CD4-positive, CD25-positive, alpha-beta regulatory T cell (primary cell): ENCODE measurements around the gene GAPT. TPM values are rescaled to one million over a fixed set of nuclear protein-coding genes. Genes with fewer than 3 reads are reported as not detected.

Source experiments
- ATAC-seq, 2 donors: fragments of 150-1000 bp; cut with Tn5 transposase; one replicate each; pipeline ENCODE4 v1.10.0; 2021; ENCODE audit warnings: low read depth in 2 of 2, moderate number of reproducible peaks in 2 of 2, moderate library complexity in 1 of 2
- DNase-seq, 3 donors: peaks; one replicate each; pipeline versions ENCODE4 v3.0.0 to v3.0.0-alpha.2; 2012 to 2022; ENCODE audit warnings: mixed read lengths in 1 of 3
- H3K27ac ChIP-seq: one replicate; pipeline ENCODE4 v1.7.0; 2013; ENCODE audit warnings: mild to moderate bottlenecking, low read length; ENCODE audit not compliant: insufficient read depth, poor library complexity, severe bottlenecking
- H3K27me3 ChIP-seq: one replicate; pipeline ENCODE4 v1.7.0; 2013; ENCODE audit warnings: low read length; ENCODE audit not compliant: control insufficient read depth, insufficient read depth
- H3K36me3 ChIP-seq: one replicate; pipeline ENCODE4 v1.7.0; 2013; ENCODE audit warnings: mild to moderate bottlenecking, low read length, moderate library complexity; ENCODE audit not compliant: control insufficient read depth, insufficient read depth
- H3K4me1 ChIP-seq: 2 replicates; pipeline ENCODE4 v1.7.0; 2013; ENCODE audit warnings: mild to moderate bottlenecking, low read length; ENCODE audit not compliant: insufficient read depth, control insufficient read depth, poor library complexity, severe bottlenecking
- H3K4me3 ChIP-seq: one replicate; pipeline ENCODE4 v1.7.0; 2013; ENCODE audit warnings: low read depth, mild to moderate bottlenecking, low read length, moderate library complexity
- H3K9me3 ChIP-seq, 2 experiments: 1 replicate in 1 of 2; 2 replicates in 1 of 2; pipeline ENCODE4 v1.7.0; 2013; ENCODE audit warnings: low read length in 2 of 2, mild to moderate bottlenecking in 1 of 2, moderate library complexity in 1 of 2; ENCODE audit not compliant: control insufficient read depth in 2 of 2
- H3K27ac Mint-ChIP-seq, 3 donors: one replicate each; pipeline ENCODE4 v1.8.0; 2020 to 2022; ENCODE audit warnings: mild to moderate bottlenecking in 3 of 3, mixed read lengths in 3 of 3, moderate library complexity in 2 of 3
- H3K27me3 Mint-ChIP-seq: one replicate; pipeline ENCODE4 v1.8.0; 2022; ENCODE audit warnings: mild to moderate bottlenecking, mixed read lengths
- H3K36me3 Mint-ChIP-seq: one replicate; pipeline ENCODE4 v1.8.0; 2020; ENCODE audit warnings: mixed read lengths
- H3K4me1 Mint-ChIP-seq, 4 donors: one replicate each; pipeline ENCODE4 v1.8.0; 2020 to 2022; ENCODE audit warnings: mixed read lengths in 4 of 4, mild to moderate bottlenecking in 1 of 4
- H3K4me3 Mint-ChIP-seq, 4 donors: one replicate each; pipeline ENCODE4 v1.8.0; 2020 to 2022; ENCODE audit warnings: mild to moderate bottlenecking in 4 of 4, mixed read lengths in 4 of 4, moderate library complexity in 3 of 4
- H3K9me3 Mint-ChIP-seq, 7 donors: one replicate each; pipeline ENCODE4 v1.8.0; 2020 to 2022; ENCODE audit warnings: mixed read lengths in 7 of 7, mild to moderate bottlenecking in 3 of 7, moderate library complexity in 2 of 7
- polyA plus RNA-seq, 4 donors: library from polyadenylated mRNA; unstranded; fragments of 300-500 nt; fragmentation: Illumina TruSeq; gene quantifications; one replicate each; pipeline ENCODE4 v1.2.3, GENCODE V29; 2021
- total RNA-seq: library from RNA; stranded (reverse); gene quantifications from one replicate; pipeline ENCODE4 v1.2.3, GENCODE V29; 2022

GAPT gene
- total and polyA plus RNA-seq, 5 donors from 2014 or later: 0.15 to 1.3 (median 0.69) TPM; not detected in 1

- ATAC-seq (no peak), DNase-seq (no peak)
- Mint-ChIP-seq H3K9me3 (peaks cover 0 to 4% (median 0%) of the 10 kb centered on the region in 7 donors), H3K27me3 (peaks cover 41% of the 10 kb centered on the region), H3K4me1 (peaks cover 0 to 17% (median 7%) of the 10 kb centered on the region in 4 donors), H3K4me3 (peak overlapping the region in 2 of 4 donors; percentile 84 to 87), H3K36me3 (no peaks in the 10 kb centered on the region), H3K27ac (no peak overlapping the region)
- Histone ChIP-seq H3K27ac (no peak overlapping the region), H3K4me1 (peaks cover 23% of the 10 kb centered on the region), H3K4me3 (no peak overlapping the region), H3K27me3 (peaks cover 26% of the 10 kb centered on the region), H3K9me3 (no peaks in the 10 kb centered on the region), H3K36me3 (no peaks in the 10 kb centered on the region)
Observed at GRCh38 chr5:58458141-58458742, 33.0 kb upstream of the GAPT start.

GRCh38 chr5:58458743-58459145, 32.5 kb upstream of the GAPT start:
- no peaks in the 10 kb centered on the region for H3K36me3 ChIP-seq
- ATAC-seq: no peak
- H3K4me1 ChIP-seq: peaks cover 23% of the 10 kb centered on the region
- H3K4me3 ChIP-seq: peak overlapping the region; percentile 53
- H3K27me3 ChIP-seq: peaks cover 26% of the 10 kb centered on the region
- H3K27ac ChIP-seq: no peak overlapping the region
- H3K27ac Mint-ChIP-seq: peak overlapping the region in 1 of 3 donors; percentile 35
- H3K4me1 Mint-ChIP-seq: peaks cover 0 to 17% (median 7%) of the 10 kb centered on the region in 4 donors
- no peaks in the 10 kb centered on the region for H3K9me3 ChIP-seq
- peaks cover 0 to 4% (median 0%) of the 10 kb centered on the region in 7 donors for H3K9me3 Mint-ChIP-seq
- H3K36me3 Mint-ChIP-seq: no peaks in the 10 kb centered on the region
- peak overlapping the region; percentile 84 to 91 (median 88) for H3K4me3 Mint-ChIP-seq
- DNase-seq: peak in 1 of 3 donors; percentile 10
- H3K27me3 Mint-ChIP-seq: peaks cover 41% of the 10 kb centered on the region

GRCh38 chr5:58459146-58460001, 31.9 kb upstream of the GAPT start:
- peaks cover 0 to 17% (median 7%) of the 10 kb centered on the region in 4 donors for H3K4me1 Mint-ChIP-seq
- H3K9me3 ChIP-seq: no peaks in the 10 kb centered on the region
- ATAC-seq (no peak), DNase-seq (peak in 1 of 3 donors; percentile 8)
- peaks cover 26% of the 10 kb centered on the region for H3K27me3 ChIP-seq
- H3K4me3 ChIP-seq: peak overlapping the region; percentile 53
- peak overlapping the region in 2 of 3 donors; percentile 35 to 87 for H3K27ac Mint-ChIP-seq
- peaks cover 0 to 4% (median 0%) of the 10 kb centered on the region in 7 donors for H3K9me3 Mint-ChIP-seq
- no peaks in the 10 kb centered on the region for H3K36me3 Mint-ChIP-seq
- peak overlapping the region; percentile 87 to 91 (median 88) for H3K4me3 Mint-ChIP-seq
- peak overlapping the region; percentile 71 for H3K27ac ChIP-seq
- no peaks in the 10 kb centered on the region for H3K36me3 ChIP-seq
- H3K27me3 Mint-ChIP-seq: peaks cover 41% of the 10 kb centered on the region
- H3K4me1 ChIP-seq: peaks cover 23% of the 10 kb centered on the region

GRCh38 chr5:58460002-58460731, 31.1 kb upstream of the GAPT start, which contains the start of gene PLK2:
TSS of gene PLK2 (minus strand) at chr5:58460086. CDS start at chr5:58459959, 127 bp downstream.
- H3K27me3 ChIP-seq: peaks cover 22% of the 10 kb centered on the region
- peak; percentile 79 to 83 for ATAC-seq

GRCh38 chr5:58460732-58461286, 30.4 kb upstream of the GAPT start:
- Mint-ChIP-seq H3K4me1 (peaks cover 0 to 17% (median 7%) of the 10 kb centered on the region in 4 donors), H3K9me3 (peaks cover 0 to 4% (median 0%) of the 10 kb centered on the region in 7 donors), H3K27ac (peak overlapping the region; percentile 55 to 90 (median 87)), H3K4me3 (peak overlapping the region; percentile 11 to 90 (median 87)), H3K36me3 (no peaks in the 10 kb centered on the region), H3K27me3 (peaks cover 34% of the 10 kb centered on the region)
- H3K36me3 ChIP-seq: no peaks in the 10 kb centered on the region
- peak overlapping the region; percentile 71 for H3K27ac ChIP-seq
- H3K4me3 ChIP-seq: no peak overlapping the region
- peaks cover 23% of the 10 kb centered on the region for H3K4me1 ChIP-seq
- peak; percentile 72 to 87 (median 85) for DNase-seq
- peak; percentile 61 to 65 for ATAC-seq
- H3K9me3 ChIP-seq: no peaks in the 10 kb centered on the region
- H3K27me3 ChIP-seq: peaks cover 22% of the 10 kb centered on the region

More at GRCh38 chr5:58460002-58460731, 31.1 kb upstream of the GAPT start, which contains the start of gene PLK2:
- Mint-ChIP-seq H3K27me3 (peaks cover 35% of the 10 kb centered on the region), H3K4me3 (peak within 1 kb of the TSS; percentile 87 to 91 (median 88)), H3K36me3 (no peaks in the 10 kb centered on the region), H3K9me3 (peaks cover 0 to 4% (median 0%) of the 10 kb centered on the region in 7 donors), H3K27ac (peak within 1 kb of the TSS; percentile 55 to 90 (median 87)), H3K4me1 (peaks cover 0 to 17% (median 7%) of the 10 kb centered on the region in 4 donors)
- Histone ChIP-seq H3K4me3 (peak within 1 kb of the TSS; percentile 53), H3K36me3 (no peaks in the 10 kb centered on the region), H3K9me3 (no peaks in the 10 kb centered on the region), H3K27ac (peak within 1 kb of the TSS; percentile 71), H3K4me1 (peaks cover 23% of the 10 kb centered on the region)
- peak; percentile 78 to 89 (median 88) for DNase-seq

- DNase-seq (peak in 1 of 3 donors; percentile 10), ATAC-seq (no peak)
- peaks cover 0 to 6% (median 0%) of the 10 kb centered on the region in 7 donors for H3K9me3 Mint-ChIP-seq
- no peak overlapping the region for H3K4me3 Mint-ChIP-seq
- H3K36me3 Mint-ChIP-seq: no peaks in the 10 kb centered on the region
- no peaks in the 10 kb centered on the region for H3K36me3 ChIP-seq
- peaks cover 0 to 17% (median 7%) of the 10 kb centered on the region in 4 donors for H3K4me1 Mint-ChIP-seq
- no peak overlapping the region for H3K4me3 ChIP-seq
- peaks cover 19% of the 10 kb centered on the region for H3K27me3 ChIP-seq
- no peaks in the 10 kb centered on the region for H3K9me3 ChIP-seq
- H3K27me3 Mint-ChIP-seq: peaks cover 30% of the 10 kb centered on the region
- peaks cover 23% of the 10 kb centered on the region for H3K4me1 ChIP-seq
- no peak overlapping the region for H3K27ac Mint-ChIP-seq
- H3K27ac ChIP-seq: no peak overlapping the region
Observed at GRCh38 chr5:58462154-58462553, 29.1 kb upstream of the GAPT start.
